Keratinocyte (primary cell): ENCODE results near the gene COL16A1. TPM values are rescaled to one million over a fixed set of nuclear protein-coding genes. Genes with fewer than 3 reads are reported as not detected.

Experiments
- DNase-seq: peaks from one replicate; pipeline ENCODE4 v3.0.0-alpha.2; 2011; ENCODE audit warnings: low read depth, missing footprints, low spot score
- FAIRE-seq: peaks from 2 replicates; lab custom pipeline; 2011; peaks lifted over from hg19 to GRCh38; lab: Jason Lieb, UNC
- H2AFZ ChIP-seq: 2 replicates; pipeline ENCODE4 v1.6.0; 2012; ENCODE audit warnings: low read length, control low read depth, inconsistent platforms; ENCODE audit not compliant: control insufficient read depth
- H3K27ac ChIP-seq: 2 replicates; pipeline ENCODE4 v1.5.1; 2011; ENCODE audit warnings: low read length; ENCODE audit not compliant: control insufficient read depth, insufficient read depth
- H3K27me3 ChIP-seq: 3 replicates; pipeline ENCODE4 v1.6.0; 2011; ENCODE audit warnings: low read length; ENCODE audit not compliant: control insufficient read depth, insufficient read depth; ENCODE audit errors: extremely low read depth
- H3K36me3 ChIP-seq, 2 experiments: 2 replicates in 1 of 2; 3 replicates in 1 of 2; pipeline ENCODE4 v1.5.1; 2011; ENCODE audit warnings: low read length in 2 of 2, mild to moderate bottlenecking in 1 of 2; ENCODE audit not compliant: control insufficient read depth in 2 of 2, insufficient read depth in 2 of 2; ENCODE audit errors: extremely low read depth in 1 of 2
- H3K4me1 ChIP-seq: 3 replicates; pipeline ENCODE4 v1.5.1; 2011; ENCODE audit warnings: low read length; ENCODE audit not compliant: control insufficient read depth, insufficient read depth; ENCODE audit errors: extremely low read depth
- H3K4me2 ChIP-seq: 3 replicates; pipeline ENCODE4 v1.6.0; 2011; ENCODE audit warnings: low read depth, low read length; ENCODE audit not compliant: control insufficient read depth, insufficient read depth; ENCODE audit errors: extremely low read depth
- H3K4me3 ChIP-seq, 3 experiments: fragments of 200-600 bp in 1 of 3; sonication (generic) in 1 of 3; 2 replicates in 2 of 3; 3 replicates in 1 of 3; pipeline ENCODE4 v1.5.1; 2011 to 2016; ENCODE audit warnings: low read length in 3 of 3, mild to moderate bottlenecking in 3 of 3, control low read depth in 2 of 3, inconsistent platforms in 1 of 3, low read depth in 1 of 3, mixed read lengths in 1 of 3, mixed run types in 1 of 3, moderate library complexity in 1 of 3; ENCODE audit not compliant: control insufficient read depth in 2 of 3, insufficient read depth in 2 of 3; ENCODE audit errors: extremely low read depth in 1 of 3
- H3K79me2 ChIP-seq: 2 replicates; pipeline ENCODE4 v1.6.0; 2012; ENCODE audit warnings: low read length; ENCODE audit not compliant: control insufficient read depth, insufficient read depth
- H3K9ac ChIP-seq: 3 replicates; pipeline ENCODE4 v1.6.0; 2011; ENCODE audit warnings: low read length; ENCODE audit not compliant: control insufficient read depth, insufficient read depth; ENCODE audit errors: extremely low read depth
- H3K9me1 ChIP-seq: 3 replicates; pipeline ENCODE4 v1.6.0; 2011; ENCODE audit warnings: low read length; ENCODE audit not compliant: control insufficient read depth, insufficient read depth; ENCODE audit errors: extremely low read depth
- H3K9me3 ChIP-seq: 2 replicates; pipeline ENCODE4 v1.5.1; 2012; ENCODE audit warnings: low read depth, low read length; ENCODE audit not compliant: control insufficient read depth
- H4K20me1 ChIP-seq: 3 replicates; pipeline ENCODE4 v1.6.0; 2011; ENCODE audit warnings: low read length; ENCODE audit not compliant: control insufficient read depth, insufficient read depth; ENCODE audit errors: extremely low read depth
- CTCF ChIP-seq, 3 experiments: IDR thresholded peaks in 1 of 3; conservative IDR thresholded peaks in 1 of 3; optimal IDR thresholded peaks in 1 of 3; 2 replicates in 2 of 3; 3 replicates in 1 of 3; pipeline versions ENCODE3 to v1.5.1; 2011; ENCODE audit warnings: low read length in 3 of 3, mild to moderate bottlenecking in 3 of 3, moderate library complexity in 2 of 3, control low read depth in 1 of 3, inconsistent platforms in 1 of 3; ENCODE audit not compliant: insufficient read depth in 2 of 3; ENCODE audit errors: extremely low read depth in 1 of 3
- EZH2 ChIP-seq: IDR thresholded peaks from one replicate; pipeline ENCODE4 v1.6.1; 2012; ENCODE audit warnings: inconsistent platforms, mild to moderate bottlenecking, low read length, moderate library complexity
- dilution Hi-C: fragments of 300-500 bp; cut with MboI; formaldehyde crosslinking; loops from one replicate; pipeline ENCODE4 v1.7.0; 2020; ENCODE audit warnings: low sequenced_read_pairs; ENCODE audit not compliant: extremely low pct_ligation_motif_present
- polyA plus RNA-seq, 5 experiments: library from polyadenylated mRNA; depleted of rRNA in 3 of 5; stranded (reverse) in 3 of 5; stranded (forward) in 1 of 5; unstranded in 1 of 5; fragments of >200 nt; gene quantifications; 1 replicate in 1 of 5; 2 replicates in 3 of 5; 3 replicates in 1 of 5; pipeline versions ENCODE4 v1.2.1 to v1.2.3, GENCODE V29; 2011 to 2012; ENCODE audit warnings: missing spikeins in 2 of 5, low read depth in 1 of 5, low replicate concordance in 1 of 5

The COL16A1 gene
- polyA plus RNA-seq, 1 donor (not counting 4 experiments of a cell fraction or from before 2014, with no cell fraction given): 43.4 TPM

DNA sequence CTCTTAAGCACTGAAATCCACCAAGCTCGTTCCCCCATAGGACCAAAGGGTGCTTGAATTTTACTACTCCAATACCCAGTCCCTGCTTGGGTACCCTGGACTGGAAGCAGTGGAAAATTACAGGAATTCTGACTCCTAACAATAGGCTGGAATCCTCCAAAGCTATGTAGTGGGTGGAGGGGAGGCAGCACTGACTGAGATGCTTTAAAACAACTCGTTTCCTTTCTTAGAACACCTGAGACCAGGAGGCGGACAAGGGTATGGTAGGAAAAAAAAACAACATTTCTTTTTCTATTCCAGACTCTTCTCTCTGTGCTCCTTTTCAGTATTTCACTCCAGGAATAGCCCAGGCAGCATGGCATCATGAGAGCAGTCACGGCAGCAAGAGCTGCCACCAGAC, 61.5 kb downstream of the COL16A1 start:
- H3K36me3 ChIP-seq: peaks cover 0 to 23% of the 10 kb centered on the region in 2 experiments
- H3K4me1 ChIP-seq: peaks cover 55% of the 10 kb centered on the region
- no peak overlapping the region for H3K27ac ChIP-seq
- no peak overlapping the region for H2AFZ ChIP-seq
- TF ChIP-seq EZH2 (no peak), CTCF (optimal IDR thresholded peaks at IDR 0.05 in 1 of 3, IDR thresholded peaks at IDR 0.05 in 1 of 3, conservative IDR thresholded peaks at IDR 0.05 in 1 of 3; ENCODE audit: extremely low read depth in 1 of 3, insufficient read depth in 2 of 3, low read length in 3 of 3) (no peak)
- dilution Hi-C loops: no loop called here
- no peaks in the 10 kb centered on the region for H3K9me1 ChIP-seq
- peaks cover 7% of the 10 kb centered on the region for H4K20me1 ChIP-seq
- H3K27me3 ChIP-seq: no peaks in the 10 kb centered on the region
- H3K79me2 ChIP-seq: peaks cover 61% of the 10 kb centered on the region
- DNase-seq: no peak
- no peak overlapping the region for H3K4me3 ChIP-seq
- no peak for FAIRE-seq
- no peaks in the 10 kb centered on the region for H3K9me3 ChIP-seq
- no peak overlapping the region for H3K4me2 ChIP-seq
- no peak overlapping the region for H3K9ac ChIP-seq

DNA sequence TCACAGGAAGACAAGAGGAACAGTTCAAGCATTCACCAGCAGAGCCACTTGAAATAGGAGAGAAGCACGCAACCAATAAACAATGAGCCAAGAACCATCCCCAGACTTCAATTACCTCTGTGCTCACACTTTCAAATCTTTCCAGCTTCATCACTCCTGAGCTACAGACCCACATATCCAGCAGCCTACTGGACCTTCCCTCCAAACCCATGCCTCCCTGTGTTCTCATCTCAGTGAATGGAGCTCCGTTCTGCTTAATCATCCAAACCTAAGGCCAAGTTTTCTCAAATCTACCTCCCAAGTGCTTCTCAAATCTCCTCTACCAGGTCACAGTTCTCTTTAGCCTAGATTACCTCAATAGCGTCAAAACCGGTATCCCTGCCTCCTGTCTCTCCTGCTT, 62.9 kb downstream of the COL16A1 start:
- dilution Hi-C loops: no loop called here
- Histone ChIP-seq H4K20me1 (peaks cover 7% of the 10 kb centered on the region), H3K27ac (peak overlapping the region; percentile 6), H3K4me3 (no peak overlapping the region), H3K9ac (no peak overlapping the region), H3K79me2 (peaks cover 75% of the 10 kb centered on the region), H3K9me3 (no peaks in the 10 kb centered on the region), H3K4me1 (peaks cover 56% of the 10 kb centered on the region), H2AFZ (no peak overlapping the region), H3K9me1 (no peaks in the 10 kb centered on the region), H3K4me2 (peak overlapping the region; percentile 4), H3K27me3 (no peaks in the 10 kb centered on the region), H3K36me3 (peaks cover 0 to 23% of the 10 kb centered on the region in 2 experiments)
- FAIRE-seq (no peak), DNase-seq (no peak)
- TF ChIP-seq CTCF (optimal IDR thresholded peaks at IDR 0.05 in 1 of 3, IDR thresholded peaks at IDR 0.05 in 1 of 3, conservative IDR thresholded peaks at IDR 0.05 in 1 of 3; ENCODE audit: extremely low read depth in 1 of 3, insufficient read depth in 2 of 3, low read length in 3 of 3): no peak
- no peak for TF ChIP-seq EZH2
